Osteoblast (primary cell): Measurements from ENCODE around the gene RALGPS1. TPM values are rescaled to one million over a fixed set of nuclear protein-coding genes. Genes with fewer than 3 reads are reported as not detected.

Experiments used
- DNase-seq: peaks from one replicate; pipeline ENCODE4 v3.0.0; 2011; ENCODE audit warnings: low spot score, mixed read lengths; ENCODE audit not compliant: insufficient read length; ENCODE audit errors: missing footprints
- H2AFZ ChIP-seq: 2 replicates; pipeline ENCODE4 v1.6.0; 2011; ENCODE audit warnings: mild to moderate bottlenecking, low read length
- H3K27ac ChIP-seq: 2 replicates; pipeline ENCODE4 v1.5.1; 2011; ENCODE audit warnings: mild to moderate bottlenecking, low read depth, low read length, moderate library complexity
- H3K27me3 ChIP-seq: 2 replicates; pipeline ENCODE4 v1.6.0; 2012; ENCODE audit warnings: mild to moderate bottlenecking, control low read depth, inconsistent platforms, low read length, moderate library complexity; ENCODE audit not compliant: insufficient read depth
- H3K36me3 ChIP-seq: 2 replicates; pipeline ENCODE4 v1.5.1; 2011; ENCODE audit warnings: mild to moderate bottlenecking, low read length, control low read depth, moderate library complexity; ENCODE audit not compliant: insufficient read depth
- H3K4me1 ChIP-seq: 2 replicates; pipeline ENCODE4 v1.5.1; 2011; ENCODE audit warnings: mild to moderate bottlenecking, low read length, control low read depth, moderate library complexity; ENCODE audit not compliant: insufficient read depth
- H3K4me2 ChIP-seq: 2 replicates; pipeline ENCODE4 v1.6.0; 2011; ENCODE audit warnings: mild to moderate bottlenecking, low read length; ENCODE audit not compliant: insufficient read depth
- H3K4me3 ChIP-seq: fragments of 200-600 bp; sonication (generic); 3 replicates; pipeline ENCODE4 v1.5.1; 2012; ENCODE audit warnings: mild to moderate bottlenecking, low read length, inconsistent platforms; ENCODE audit not compliant: insufficient read depth
- H3K79me2 ChIP-seq: 2 replicates; pipeline ENCODE4 v1.6.0; 2012; ENCODE audit warnings: mild to moderate bottlenecking, low read length, control low read depth, inconsistent platforms; ENCODE audit not compliant: insufficient read depth
- H3K9me3 ChIP-seq: 2 replicates; pipeline ENCODE4 v1.5.1; 2011; ENCODE audit warnings: low read depth, low read length, control low read depth
- H4K20me1 ChIP-seq: 2 replicates; pipeline ENCODE4 v1.6.0; 2012; ENCODE audit warnings: mild to moderate bottlenecking, low read length, control low read depth; ENCODE audit not compliant: insufficient read depth
- total RNA-seq: library from RNA; depleted of rRNA; stranded (reverse); fragments of >200 nt; gene quantifications from 2 replicates; pipeline ENCODE4 v1.2.3, GENCODE V29; 2012
- TF ChIP-seq, protein P1 (sequence below): IDR thresholded peaks from 2 replicates; pipeline ENCODE4 v1.5.1; 2011; ENCODE audit warnings: mild to moderate bottlenecking, low read depth, low read length, moderate library complexity; ENCODE audit errors: extremely low read depth

Gene RALGPS1
- total RNA-seq, 1 donor: 5.1 TPM

GRCh38 chr9:127253446-127253845 is 338.9 kb downstream of the RALGPS1 start:
- Histone ChIP-seq H2AFZ (no peak overlapping the region), H3K4me1 (no peaks in the 10 kb centered on the region), H3K4me3 (no peak overlapping the region), H3K36me3 (no peaks in the 10 kb centered on the region), H3K27ac (no peak overlapping the region), H3K9me3 (no peaks in the 10 kb centered on the region), H3K27me3 (peaks cover 9% of the 10 kb centered on the region), H3K79me2 (no peaks in the 10 kb centered on the region), H4K20me1 (no peaks in the 10 kb centered on the region), H3K4me2 (no peak overlapping the region)
- TF ChIP-seq, protein P1, sequence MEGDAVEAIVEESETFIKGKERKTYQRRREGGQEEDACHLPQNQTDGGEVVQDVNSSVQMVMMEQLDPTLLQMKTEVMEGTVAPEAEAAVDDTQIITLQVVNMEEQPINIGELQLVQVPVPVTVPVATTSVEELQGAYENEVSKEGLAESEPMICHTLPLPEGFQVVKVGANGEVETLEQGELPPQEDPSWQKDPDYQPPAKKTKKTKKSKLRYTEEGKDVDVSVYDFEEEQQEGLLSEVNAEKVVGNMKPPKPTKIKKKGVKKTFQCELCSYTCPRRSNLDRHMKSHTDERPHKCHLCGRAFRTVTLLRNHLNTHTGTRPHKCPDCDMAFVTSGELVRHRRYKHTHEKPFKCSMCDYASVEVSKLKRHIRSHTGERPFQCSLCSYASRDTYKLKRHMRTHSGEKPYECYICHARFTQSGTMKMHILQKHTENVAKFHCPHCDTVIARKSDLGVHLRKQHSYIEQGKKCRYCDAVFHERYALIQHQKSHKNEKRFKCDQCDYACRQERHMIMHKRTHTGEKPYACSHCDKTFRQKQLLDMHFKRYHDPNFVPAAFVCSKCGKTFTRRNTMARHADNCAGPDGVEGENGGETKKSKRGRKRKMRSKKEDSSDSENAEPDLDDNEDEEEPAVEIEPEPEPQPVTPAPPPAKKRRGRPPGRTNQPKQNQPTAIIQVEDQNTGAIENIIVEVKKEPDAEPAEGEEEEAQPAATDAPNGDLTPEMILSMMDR: no peak
- DNase-seq: no peak

- Histone ChIP-seq H3K79me2 (no peaks in the 10 kb centered on the region), H3K27ac (no peak overlapping the region), H3K4me3 (no peak overlapping the region), H3K27me3 (peaks cover 9% of the 10 kb centered on the region), H3K4me2 (no peak overlapping the region), H3K36me3 (no peaks in the 10 kb centered on the region), H2AFZ (no peak overlapping the region), H4K20me1 (no peaks in the 10 kb centered on the region), H3K4me1 (no peaks in the 10 kb centered on the region), H3K9me3 (no peaks in the 10 kb centered on the region)
- TF ChIP-seq, protein P1: no peak
- DNase-seq: no peak
Measured at GRCh38 chr9:127255692-127256091, 341.1 kb downstream of the RALGPS1 start.

DNA sequence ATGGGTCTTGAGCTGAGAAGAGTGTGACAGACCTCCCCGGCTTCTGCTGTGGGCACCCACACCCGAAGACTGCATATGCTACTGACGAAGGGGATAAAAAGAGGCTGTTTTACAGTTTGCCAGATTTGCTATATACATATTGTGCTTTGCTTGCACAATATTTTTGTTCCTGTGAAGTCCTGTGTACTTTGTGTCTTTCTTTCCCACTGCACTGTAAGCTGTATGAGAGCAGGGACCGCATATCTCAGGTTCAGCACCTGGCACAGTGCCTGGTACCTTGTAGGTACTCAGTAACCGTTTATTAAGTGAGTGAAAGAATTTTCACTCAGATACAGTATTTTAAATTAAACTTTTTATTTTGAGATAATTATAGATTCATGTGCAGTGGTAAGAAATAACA is 341.7 kb downstream of the RALGPS1 start:
- TF ChIP-seq, protein P1: no peak
- Histone ChIP-seq H3K4me3 (no peak overlapping the region), H3K9me3 (no peaks in the 10 kb centered on the region), H3K4me1 (no peaks in the 10 kb centered on the region), H3K27me3 (peaks cover 9% of the 10 kb centered on the region), H3K79me2 (no peaks in the 10 kb centered on the region), H4K20me1 (no peaks in the 10 kb centered on the region), H3K27ac (no peak overlapping the region), H3K4me2 (no peak overlapping the region), H2AFZ (no peak overlapping the region), H3K36me3 (no peaks in the 10 kb centered on the region)
- no peak for DNase-seq

DNA sequence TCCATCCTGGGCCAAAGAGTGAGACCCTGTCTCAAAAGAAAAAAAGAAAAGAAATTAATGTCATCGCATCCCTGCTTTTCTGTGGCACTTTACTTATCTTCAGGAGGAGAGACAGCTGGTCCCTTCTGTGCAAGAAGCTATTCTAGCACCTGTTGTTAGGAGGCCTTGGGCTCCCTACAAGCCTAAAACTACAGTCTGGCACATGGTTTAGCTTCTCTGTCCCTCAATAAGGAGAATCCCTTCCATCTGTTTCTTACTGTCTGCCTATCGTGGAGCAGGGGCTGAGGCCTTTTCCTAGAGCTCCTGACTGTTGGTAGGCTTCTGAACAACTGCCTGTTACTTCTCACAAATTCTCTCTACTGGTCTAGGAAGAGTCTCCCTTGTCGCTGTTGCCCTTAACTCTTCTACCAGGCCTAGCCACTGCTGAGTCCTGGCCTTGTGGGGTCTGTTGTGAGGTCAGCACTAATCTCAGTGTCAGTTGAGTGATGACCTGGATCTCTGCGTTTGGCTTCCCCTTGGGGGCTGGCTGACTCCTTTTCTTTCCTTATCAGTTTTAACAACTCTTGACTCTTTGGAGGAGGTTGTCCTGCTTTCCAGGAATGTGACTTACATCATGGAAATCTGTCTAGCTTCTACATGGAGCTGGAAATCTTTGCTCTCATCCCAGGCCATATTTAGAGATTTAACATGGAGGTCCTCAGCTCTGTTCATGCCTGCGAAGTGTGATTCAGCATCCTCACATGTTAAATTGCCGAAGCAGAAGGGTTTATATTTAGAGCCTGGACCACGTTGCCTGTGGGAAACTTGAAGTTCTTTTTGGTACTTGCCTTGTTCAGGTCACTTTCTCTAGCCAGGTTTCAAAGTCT is 344.3 kb downstream of the RALGPS1 start:
- Histone ChIP-seq H3K4me2 (no peak overlapping the region), H3K4me3 (no peak overlapping the region), H2AFZ (no peak overlapping the region), H4K20me1 (no peaks in the 10 kb centered on the region), H3K27me3 (peaks cover 1% of the 10 kb centered on the region), H3K36me3 (no peaks in the 10 kb centered on the region), H3K79me2 (no peaks in the 10 kb centered on the region), H3K9me3 (no peaks in the 10 kb centered on the region), H3K4me1 (no peaks in the 10 kb centered on the region), H3K27ac (no peak overlapping the region)
- DNase-seq: no peak
- TF ChIP-seq, protein P1: no peak
